Measurements from ENCODE around the gene LTN1. TPM values are rescaled to one million over a fixed set of nuclear protein-coding genes. Genes with fewer than 3 reads are reported as not detected.

LTN1 gene
- total RNA-seq, 1 experiment from 2014 or later: 23.9 TPM

DNA sequence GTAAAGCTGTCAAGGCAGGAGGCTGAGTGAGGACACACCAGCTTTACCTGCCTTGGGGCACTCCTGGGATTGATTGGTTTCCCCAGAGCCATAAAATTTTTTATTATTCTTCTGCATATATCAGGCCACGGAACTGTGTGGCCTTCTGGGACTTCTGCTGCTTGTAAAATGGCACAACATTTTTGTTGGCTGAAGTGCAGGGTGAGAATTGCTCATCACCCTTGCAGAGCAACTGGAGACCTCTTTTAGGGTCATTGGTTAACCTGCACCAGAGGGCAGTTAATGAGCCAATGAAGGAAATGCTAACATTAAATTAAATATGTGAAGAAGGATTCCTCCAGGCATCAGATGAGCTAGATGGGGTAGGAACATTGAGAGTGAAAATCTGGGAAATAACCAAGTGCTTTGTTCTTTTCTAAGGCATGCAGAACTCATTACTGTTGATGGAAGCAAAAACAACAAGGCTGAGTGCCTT lies 87.7 kb downstream of the LTN1 start:
- Histone ChIP-seq H2BK12ac (ENCODE audit: insufficient read length, low read depth, low read length) (no peak overlapping the region), H4K20me1 (ENCODE audit: control insufficient read depth, insufficient read depth, insufficient read length) (no peaks in the 10 kb centered on the region), H3K56ac (ENCODE audit: insufficient read length, low read depth, low read length) (no peak overlapping the region), H3K4me1 (ENCODE audit: insufficient read depth, low read length) (no peaks in the 10 kb centered on the region), H2AK5ac (ENCODE audit: insufficient read length, low read length) (no peak overlapping the region), H4K8ac (replicated peaks; ENCODE audit: insufficient read length, low read depth, low read length) (no peak overlapping the region), H3K79me1 (ENCODE audit: insufficient read depth, low read depth, low read length, poor library complexity, severe bottlenecking) (no peaks in the 10 kb centered on the region), H3K79me2 (ENCODE audit: insufficient read depth, low read length) (no peaks in the 10 kb centered on the region), H3K23ac (ENCODE audit: insufficient read length, low read depth, low read length) (no peak overlapping the region), H2BK15ac (ENCODE audit: low read depth, low read length) (no peak overlapping the region), H4K5ac (ENCODE audit: insufficient read length, low read depth, low read length) (no peak overlapping the region), H2BK120ac (ENCODE audit: low read depth, low read length, poor library complexity, severe bottlenecking) (no peak overlapping the region), H3K27ac (ENCODE audit: insufficient read length, low read depth, low read length) (no peak overlapping the region), H2BK20ac (ENCODE audit: low read depth, low read length, poor library complexity, severe bottlenecking) (no peak overlapping the region), H3K23me2 (ENCODE audit: insufficient read length, low read depth, low read length, poor library complexity, severe bottlenecking) (no peaks in the 10 kb centered on the region), H3K27me3 (ENCODE audit: insufficient read depth, low read length) (no peaks in the 10 kb centered on the region), H3K9me3 (ENCODE audit: control insufficient read depth, low read depth, low read length) (no peaks in the 10 kb centered on the region), H3K18ac (ENCODE audit: insufficient read length, low read depth, low read length) (no peak overlapping the region), H2AFZ (ENCODE audit: low read length) (no peak overlapping the region), H3K14ac (ENCODE audit: insufficient read depth, low read length) (no peak overlapping the region), H3K4ac (ENCODE audit: low read depth, low read length) (no peak overlapping the region), H3T11ph (ENCODE audit: low read length) (no peak overlapping the region), H3K4me2 (ENCODE audit: insufficient read depth, insufficient read length, low read length) (no peak overlapping the region), H4K91ac (ENCODE audit: insufficient read length, low read depth, low read length) (no peak overlapping the region), H2BK5ac (ENCODE audit: insufficient read length, low read length) (no peak overlapping the region), H3K9ac (ENCODE audit: extremely low read depth, insufficient read length, low read length) (no peak overlapping the region)
- TF ChIP-seq, protein P1, sequence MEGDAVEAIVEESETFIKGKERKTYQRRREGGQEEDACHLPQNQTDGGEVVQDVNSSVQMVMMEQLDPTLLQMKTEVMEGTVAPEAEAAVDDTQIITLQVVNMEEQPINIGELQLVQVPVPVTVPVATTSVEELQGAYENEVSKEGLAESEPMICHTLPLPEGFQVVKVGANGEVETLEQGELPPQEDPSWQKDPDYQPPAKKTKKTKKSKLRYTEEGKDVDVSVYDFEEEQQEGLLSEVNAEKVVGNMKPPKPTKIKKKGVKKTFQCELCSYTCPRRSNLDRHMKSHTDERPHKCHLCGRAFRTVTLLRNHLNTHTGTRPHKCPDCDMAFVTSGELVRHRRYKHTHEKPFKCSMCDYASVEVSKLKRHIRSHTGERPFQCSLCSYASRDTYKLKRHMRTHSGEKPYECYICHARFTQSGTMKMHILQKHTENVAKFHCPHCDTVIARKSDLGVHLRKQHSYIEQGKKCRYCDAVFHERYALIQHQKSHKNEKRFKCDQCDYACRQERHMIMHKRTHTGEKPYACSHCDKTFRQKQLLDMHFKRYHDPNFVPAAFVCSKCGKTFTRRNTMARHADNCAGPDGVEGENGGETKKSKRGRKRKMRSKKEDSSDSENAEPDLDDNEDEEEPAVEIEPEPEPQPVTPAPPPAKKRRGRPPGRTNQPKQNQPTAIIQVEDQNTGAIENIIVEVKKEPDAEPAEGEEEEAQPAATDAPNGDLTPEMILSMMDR (conservative IDR thresholded peaks at IDR 0.05): no peak
- H3K9me3 Mint-ChIP-seq: no peaks in the 10 kb centered on the region; a peak in 3 of 5 replicates
- WGBS (ENCODE audit: extremely low coverage, insufficient read length, low lambda C conversion rate): no CpG with 5 or more reads among the region's 1 CpG
- H3K27ac Mint-ChIP-seq: no peak overlapping the region
- no peak for DNase-seq
- no peaks in the 10 kb centered on the region for H3K4me1 Mint-ChIP-seq
- no peaks in the 10 kb centered on the region for H3K36me3 Mint-ChIP-seq (ENCODE audit: insufficient read depth in 1 of 3, low read depth in 3 of 3)
- H3K4me3 Mint-ChIP-seq: no peak overlapping the region
- no peaks in the 10 kb centered on the region for H3K27me3 Mint-ChIP-seq (ENCODE audit: low read depth)

Data from H9 (cell line).